KOPT-K1 (cell line): ENCODE measurements around the gene GFM2.
"Not testable (repeated sequence)": the region's sequence is repeated elsewhere in the genome, so short reads cannot be mapped to it uniquely, and the experiment has no call there.

Experiments used
- H3K27ac ChIP-seq: fragments of 200-600 bp; sonication (generic); 2 replicates; pipeline ENCODE4 v1.5.1; 2016; ENCODE audit warnings: antibody characterized with exemption, mild to moderate bottlenecking, low read depth, low read length; ENCODE audit not compliant: poor library complexity, severe bottlenecking
- H3K36me3 ChIP-seq: fragments of 200-600 bp; sonication (generic); 2 replicates; pipeline ENCODE4 v1.5.1; 2017; ENCODE audit warnings: antibody characterized with exemption, mild to moderate bottlenecking, low read length, moderate library complexity; ENCODE audit not compliant: insufficient read depth
- H3K9me3 ChIP-seq: fragments of 200-600 bp; sonication (generic); 2 replicates; pipeline ENCODE4 v1.5.1; 2017; ENCODE audit warnings: antibody characterized with exemption, low read length, mild to moderate bottlenecking; ENCODE audit not compliant: insufficient read depth, poor library complexity, severe bottlenecking

GFM2 gene

DNA sequence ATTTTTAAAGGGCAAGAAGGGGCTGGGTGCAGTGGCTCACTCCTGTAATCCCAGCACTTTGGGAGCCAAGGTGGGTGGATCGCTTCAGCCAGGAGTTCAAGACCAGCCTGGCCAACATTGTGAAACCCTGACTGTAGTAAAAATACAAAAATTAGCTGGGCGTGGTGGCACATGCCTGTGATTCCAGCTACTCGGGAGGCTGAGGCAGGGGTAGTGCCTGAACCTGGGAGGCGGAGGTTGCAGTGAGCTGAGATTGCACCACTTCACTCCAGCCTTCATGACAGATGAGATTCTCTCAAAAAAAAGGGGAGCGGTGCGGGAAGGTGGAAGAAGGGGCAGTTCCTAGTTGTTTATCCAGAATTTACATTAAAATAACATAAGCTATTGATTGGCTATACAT is 90.5 kb downstream of the GFM2 start:
- not testable (repeated sequence) for H3K36me3 ChIP-seq, H3K27ac ChIP-seq, H3K9me3 ChIP-seq

- peaks cover 18% of the 10 kb centered on the region for H3K9me3 ChIP-seq
- no peaks in the 10 kb centered on the region for H3K36me3 ChIP-seq
- H3K27ac ChIP-seq, result no peak overlapping the region
Observed at GRCh38 chr5:74673011-74673790, 93.7 kb downstream of the GFM2 start.

GRCh38 chr5:74672215-74672877 is 94.6 kb downstream of the GFM2 start:
- Histone ChIP-seq H3K36me3 (no peaks in the 10 kb centered on the region), H3K9me3 (peaks cover 18% of the 10 kb centered on the region), H3K27ac (no peak overlapping the region)
